Loucy (cell line): ENCODE results near the gene PCF11.

Experiments
- H2AFZ ChIP-seq: fragments of 200-600 bp; sonication (generic); 2 replicates; pipeline ENCODE4 v1.6.0; 2016; ENCODE audit warnings: antibody characterized with exemption, mild to moderate bottlenecking, low read length, moderate library complexity
- H3F3A ChIP-seq: fragments of 200-600 bp; 2 replicates; pipeline ENCODE4 v1.6.0; 2016; ENCODE audit warnings: antibody characterized with exemption, low read depth, mild to moderate bottlenecking
- H3K27me3 ChIP-seq: fragments of 200-600 bp; sonication (generic); 2 replicates; pipeline ENCODE4 v1.6.1; 2014; ENCODE audit warnings: low read length, mild to moderate bottlenecking; ENCODE audit not compliant: insufficient read depth, poor library complexity, severe bottlenecking
- H3K36me3 ChIP-seq: fragments of 200-600 bp; sonication (generic); 2 replicates; pipeline ENCODE4 v1.6.1; 2016; ENCODE audit warnings: low read length; ENCODE audit not compliant: insufficient read depth
- H3K4me1 ChIP-seq: fragments of 200-600 bp; sonication (generic); 2 replicates; pipeline ENCODE4 v1.5.1; 2014; ENCODE audit warnings: low read length, mild to moderate bottlenecking; ENCODE audit not compliant: insufficient read depth, poor library complexity, severe bottlenecking
- H3K4me2 ChIP-seq: fragments of 200-600 bp; sonication (generic); 2 replicates; pipeline ENCODE4 v1.6.0; 2014; ENCODE audit warnings: antibody characterized with exemption, low read length, low read depth, mild to moderate bottlenecking; ENCODE audit not compliant: poor library complexity, severe bottlenecking
- H3K4me3 ChIP-seq: fragments of 200-600 bp; sonication (generic); 2 replicates; pipeline ENCODE4 v1.5.1; 2014; ENCODE audit warnings: low read length, mild to moderate bottlenecking, mixed read lengths; ENCODE audit not compliant: poor library complexity, severe bottlenecking
- H3K79me2 ChIP-seq: fragments of 200-600 bp; sonication (generic); 2 replicates; pipeline ENCODE4 v1.6.1; 2014; ENCODE audit warnings: low read length; ENCODE audit not compliant: insufficient read depth
- H3K9ac ChIP-seq: fragments of 200-600 bp; sonication (generic); 2 replicates; pipeline ENCODE4 v1.6.0; 2014; ENCODE audit warnings: mild to moderate bottlenecking, low read depth, low read length, moderate library complexity; ENCODE audit not compliant: poor library complexity, severe bottlenecking
- H3K9me2 ChIP-seq: fragments of 200-600 bp; sonication (generic); replicated peaks from 2 replicates; pipeline ENCODE4 v1.6.1; 2016; ENCODE audit warnings: low read depth, low read length, mixed read lengths
- H3K9me3 ChIP-seq: fragments of 200-600 bp; sonication (generic); 2 replicates; pipeline ENCODE4 v1.6.1; 2014; ENCODE audit warnings: mild to moderate bottlenecking, antibody characterized with exemption, low read length, low read depth; ENCODE audit not compliant: insufficient read depth
- H4K20me1 ChIP-seq: fragments of 200-600 bp; sonication (generic); 2 replicates; pipeline ENCODE4 v1.6.0; 2014; ENCODE audit warnings: antibody characterized with exemption, low read length, mild to moderate bottlenecking; ENCODE audit not compliant: insufficient read depth, poor library complexity, severe bottlenecking
- EZH2phosphoT487 ChIP-seq: fragments of 200-600 bp; IDR thresholded peaks from 2 replicates; pipeline ENCODE4 v1.6.1; 2018; ENCODE audit warnings: antibody characterized with exemption, mild to moderate bottlenecking, moderate library complexity, borderline replicate concordance
- TF ChIP-seq, protein P1 (sequence below): fragments of 200-600 bp; sonication (generic); conservative IDR thresholded peaks from 2 replicates; pipeline ENCODE4 v1.5.1; 2014; ENCODE audit warnings: mild to moderate bottlenecking, antibody characterized with exemption, low read length

PCF11 gene

DNA sequence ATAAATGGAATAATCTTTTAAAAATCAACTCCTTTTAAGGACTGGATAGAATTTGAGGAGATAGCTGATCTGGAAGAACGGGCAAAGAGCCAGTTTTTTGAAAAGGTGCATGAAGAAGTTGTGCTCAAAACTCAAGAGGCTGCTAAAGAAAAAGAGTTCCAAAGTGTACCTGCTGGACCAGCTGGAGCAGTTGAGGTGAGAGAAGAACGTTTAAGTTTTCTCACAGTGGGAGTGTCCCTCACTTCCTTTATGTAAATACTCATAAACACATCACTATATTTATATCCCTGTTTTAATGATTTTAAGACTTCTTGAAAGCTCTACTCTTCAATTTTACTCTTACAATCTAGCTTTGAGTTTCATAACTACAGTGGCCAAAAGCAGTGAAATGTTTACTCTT is 24.9 kb downstream of the PCF11 start:
- peaks cover 87% of the 10 kb centered on the region for H3K36me3 ChIP-seq
- no peak overlapping the region for H3K9ac ChIP-seq
- TF ChIP-seq, protein P1, sequence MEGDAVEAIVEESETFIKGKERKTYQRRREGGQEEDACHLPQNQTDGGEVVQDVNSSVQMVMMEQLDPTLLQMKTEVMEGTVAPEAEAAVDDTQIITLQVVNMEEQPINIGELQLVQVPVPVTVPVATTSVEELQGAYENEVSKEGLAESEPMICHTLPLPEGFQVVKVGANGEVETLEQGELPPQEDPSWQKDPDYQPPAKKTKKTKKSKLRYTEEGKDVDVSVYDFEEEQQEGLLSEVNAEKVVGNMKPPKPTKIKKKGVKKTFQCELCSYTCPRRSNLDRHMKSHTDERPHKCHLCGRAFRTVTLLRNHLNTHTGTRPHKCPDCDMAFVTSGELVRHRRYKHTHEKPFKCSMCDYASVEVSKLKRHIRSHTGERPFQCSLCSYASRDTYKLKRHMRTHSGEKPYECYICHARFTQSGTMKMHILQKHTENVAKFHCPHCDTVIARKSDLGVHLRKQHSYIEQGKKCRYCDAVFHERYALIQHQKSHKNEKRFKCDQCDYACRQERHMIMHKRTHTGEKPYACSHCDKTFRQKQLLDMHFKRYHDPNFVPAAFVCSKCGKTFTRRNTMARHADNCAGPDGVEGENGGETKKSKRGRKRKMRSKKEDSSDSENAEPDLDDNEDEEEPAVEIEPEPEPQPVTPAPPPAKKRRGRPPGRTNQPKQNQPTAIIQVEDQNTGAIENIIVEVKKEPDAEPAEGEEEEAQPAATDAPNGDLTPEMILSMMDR, result no peak
- TF ChIP-seq EZH2phosphoT487, result no peak
- H3K4me3 ChIP-seq, result no peak overlapping the region
- H3K9me2 ChIP-seq, result no peaks in the 10 kb centered on the region
- peaks cover 8% of the 10 kb centered on the region for H3F3A ChIP-seq
- no peaks in the 10 kb centered on the region for H3K4me1 ChIP-seq
- H3K27me3 ChIP-seq, result no peaks in the 10 kb centered on the region
- H3K4me2 ChIP-seq, result no peak overlapping the region
- peaks cover 18% of the 10 kb centered on the region for H3K79me2 ChIP-seq
- no peaks in the 10 kb centered on the region for H3K9me3 ChIP-seq
- H2AFZ ChIP-seq, result no peak overlapping the region
- H4K20me1 ChIP-seq, result peaks cover 22% of the 10 kb centered on the region

DNA sequence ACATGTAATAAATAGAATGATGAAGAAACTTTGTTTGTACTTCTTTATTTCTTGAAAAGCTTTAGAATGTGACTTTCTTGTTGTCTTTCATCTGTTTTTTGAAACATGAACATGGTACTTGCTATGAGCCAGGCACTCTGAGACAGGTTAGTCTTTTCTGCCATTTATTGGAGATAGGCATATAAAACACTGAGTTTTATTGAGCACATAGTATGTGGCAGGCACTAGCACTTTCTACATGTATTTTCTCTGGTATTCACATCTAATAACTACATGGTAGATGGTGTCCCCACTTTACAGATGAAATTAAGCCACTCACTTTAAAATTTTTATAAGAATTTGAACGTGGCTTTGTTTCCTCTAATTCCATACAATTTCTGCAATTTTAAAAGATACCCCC is 28.8 kb downstream of the PCF11 start:
- Histone ChIP-seq H2AFZ (no peak overlapping the region), H3K9me2 (no peaks in the 10 kb centered on the region), H3K27me3 (no peaks in the 10 kb centered on the region), H3F3A (peaks cover 8% of the 10 kb centered on the region), H3K79me2 (0 out of 2 replicates have a peak, but pooled peaks cover 4% of the 10 kb centered on the region), H3K36me3 (peaks cover 55% of the 10 kb centered on the region), H3K4me1 (no peaks in the 10 kb centered on the region), H4K20me1 (peaks cover 6% of the 10 kb centered on the region), H3K4me2 (no peak overlapping the region), H3K9ac (no peak overlapping the region), H3K9me3 (no peaks in the 10 kb centered on the region), H3K4me3 (no peak overlapping the region)
- TF ChIP-seq, protein P1, result no peak
- no peak for TF ChIP-seq EZH2phosphoT487

DNA sequence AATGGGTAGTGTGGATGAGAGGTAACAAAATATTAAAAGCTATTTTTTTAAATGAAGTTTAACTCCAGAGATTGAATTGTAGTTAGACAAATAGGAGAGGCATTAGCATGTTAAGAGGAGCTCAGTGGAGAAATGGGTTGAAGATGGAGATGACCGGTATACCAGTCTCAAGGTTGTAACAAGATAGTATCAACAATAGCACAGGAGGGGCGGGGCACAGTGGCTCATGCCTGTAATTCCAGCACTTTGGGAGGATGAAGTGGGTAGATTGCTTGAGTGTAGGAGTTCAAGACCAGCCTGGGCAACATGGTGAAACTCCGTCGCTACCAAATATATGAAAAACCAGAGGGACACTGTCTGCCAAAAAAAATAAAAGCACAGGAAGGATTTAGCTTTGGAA is 30.5 kb downstream of the PCF11 start:
- H3K27me3 ChIP-seq, result no peaks in the 10 kb centered on the region
- H2AFZ ChIP-seq, result no peak overlapping the region
- no peaks in the 10 kb centered on the region for H3K9me2 ChIP-seq
- H3K36me3 ChIP-seq, result peaks cover 46% of the 10 kb centered on the region
- no peak overlapping the region for H3K4me2 ChIP-seq
- H3F3A ChIP-seq, result peaks cover 8% of the 10 kb centered on the region
- H3K4me3 ChIP-seq, result no peak overlapping the region
- peaks cover 15% of the 10 kb centered on the region for H3K79me2 ChIP-seq
- TF ChIP-seq, protein P1, result no peak
- peaks cover 6% of the 10 kb centered on the region for H3K4me1 ChIP-seq
- H4K20me1 ChIP-seq, result no peaks in the 10 kb centered on the region
- H3K9ac ChIP-seq, result no peak overlapping the region
- H3K9me3 ChIP-seq, result no peaks in the 10 kb centered on the region
